ENCODE data around the gene CTDP1.

Gene CTDP1, protein sequence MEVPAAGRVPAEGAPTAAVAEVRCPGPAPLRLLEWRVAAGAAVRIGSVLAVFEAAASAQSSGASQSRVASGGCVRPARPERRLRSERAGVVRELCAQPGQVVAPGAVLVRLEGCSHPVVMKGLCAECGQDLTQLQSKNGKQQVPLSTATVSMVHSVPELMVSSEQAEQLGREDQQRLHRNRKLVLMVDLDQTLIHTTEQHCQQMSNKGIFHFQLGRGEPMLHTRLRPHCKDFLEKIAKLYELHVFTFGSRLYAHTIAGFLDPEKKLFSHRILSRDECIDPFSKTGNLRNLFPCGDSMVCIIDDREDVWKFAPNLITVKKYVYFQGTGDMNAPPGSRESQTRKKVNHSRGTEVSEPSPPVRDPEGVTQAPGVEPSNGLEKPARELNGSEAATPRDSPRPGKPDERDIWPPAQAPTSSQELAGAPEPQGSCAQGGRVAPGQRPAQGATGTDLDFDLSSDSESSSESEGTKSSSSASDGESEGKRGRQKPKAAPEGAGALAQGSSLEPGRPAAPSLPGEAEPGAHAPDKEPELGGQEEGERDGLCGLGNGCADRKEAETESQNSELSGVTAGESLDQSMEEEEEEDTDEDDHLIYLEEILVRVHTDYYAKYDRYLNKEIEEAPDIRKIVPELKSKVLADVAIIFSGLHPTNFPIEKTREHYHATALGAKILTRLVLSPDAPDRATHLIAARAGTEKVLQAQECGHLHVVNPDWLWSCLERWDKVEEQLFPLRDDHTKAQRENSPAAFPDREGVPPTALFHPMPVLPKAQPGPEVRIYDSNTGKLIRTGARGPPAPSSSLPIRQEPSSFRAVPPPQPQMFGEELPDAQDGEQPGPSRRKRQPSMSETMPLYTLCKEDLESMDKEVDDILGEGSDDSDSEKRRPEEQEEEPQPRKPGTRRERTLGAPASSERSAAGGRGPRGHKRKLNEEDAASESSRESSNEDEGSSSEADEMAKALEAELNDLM

DNA sequence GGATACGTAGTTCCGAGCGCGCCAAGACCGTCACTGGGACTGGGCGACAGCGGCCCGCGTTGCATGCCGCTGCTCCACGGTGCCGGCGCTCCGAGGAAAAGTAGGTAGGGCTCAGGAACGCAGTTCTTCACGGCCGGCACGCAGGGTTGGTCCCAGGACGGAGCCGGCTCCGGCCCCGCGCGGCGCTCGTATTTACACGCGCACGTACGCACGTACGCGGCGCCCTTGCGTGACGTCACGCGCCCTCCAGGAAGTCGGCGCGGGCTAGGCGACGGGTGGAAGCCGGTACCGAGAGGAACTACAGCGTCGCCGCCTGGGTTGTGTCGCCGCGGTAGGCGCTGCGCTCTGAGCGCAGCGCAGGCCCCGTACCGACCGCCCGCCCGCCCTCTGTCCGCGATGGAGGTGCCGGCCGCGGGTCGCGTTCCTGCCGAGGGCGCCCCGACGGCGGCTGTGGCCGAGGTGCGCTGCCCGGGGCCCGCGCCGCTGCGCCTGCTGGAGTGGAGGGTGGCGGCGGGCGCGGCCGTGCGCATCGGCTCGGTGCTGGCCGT is at the start of gene CTDP1:
CTDP1 (plus strand) TSS at position 252 of the 548 bp plus-strand sequence; CDS start at position 397, 145 bp downstream.
- DNase-seq = peak; percentile 86 to 90

DNA sequence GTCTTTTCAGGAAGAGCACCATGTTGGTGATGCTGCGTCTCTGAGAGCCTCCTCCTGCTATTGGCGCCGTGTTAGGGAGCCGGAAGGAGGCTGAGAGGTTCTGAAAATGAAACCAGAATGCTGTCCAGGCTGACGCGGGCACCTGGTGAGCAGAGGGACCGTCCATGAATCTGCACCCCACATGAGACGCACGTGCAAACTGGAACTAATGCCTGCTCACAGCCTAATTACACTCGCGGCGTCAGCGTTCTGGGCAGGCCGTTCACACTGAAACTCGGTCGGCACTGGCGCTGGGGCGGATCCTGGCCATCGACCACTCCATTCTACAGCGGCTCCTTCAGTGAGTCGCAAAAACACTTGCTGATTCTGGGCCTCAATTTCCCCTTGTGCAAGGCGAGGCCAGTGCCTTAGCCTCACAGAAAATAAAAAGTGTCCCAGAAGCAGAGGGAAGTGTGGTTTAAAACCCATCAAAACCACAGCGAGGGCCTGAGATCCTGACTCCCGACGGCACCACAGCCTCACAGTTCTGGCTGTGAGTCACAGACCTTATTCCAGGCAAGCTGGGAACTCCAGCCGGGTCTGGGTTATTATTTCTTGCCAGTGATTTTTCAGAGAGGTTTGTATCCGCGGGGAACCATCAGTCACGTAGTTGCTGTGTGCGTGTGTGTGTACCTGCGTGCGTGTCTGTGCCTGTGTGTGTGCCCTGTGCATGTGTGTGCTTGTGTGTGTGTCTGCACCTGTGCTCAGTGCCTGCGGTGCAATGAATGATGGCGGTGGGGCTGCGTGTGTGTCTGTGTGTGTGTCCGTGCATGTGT is 49.1 kb upstream of the CTDP1 start:
- no peak for DNase-seq

DNA sequence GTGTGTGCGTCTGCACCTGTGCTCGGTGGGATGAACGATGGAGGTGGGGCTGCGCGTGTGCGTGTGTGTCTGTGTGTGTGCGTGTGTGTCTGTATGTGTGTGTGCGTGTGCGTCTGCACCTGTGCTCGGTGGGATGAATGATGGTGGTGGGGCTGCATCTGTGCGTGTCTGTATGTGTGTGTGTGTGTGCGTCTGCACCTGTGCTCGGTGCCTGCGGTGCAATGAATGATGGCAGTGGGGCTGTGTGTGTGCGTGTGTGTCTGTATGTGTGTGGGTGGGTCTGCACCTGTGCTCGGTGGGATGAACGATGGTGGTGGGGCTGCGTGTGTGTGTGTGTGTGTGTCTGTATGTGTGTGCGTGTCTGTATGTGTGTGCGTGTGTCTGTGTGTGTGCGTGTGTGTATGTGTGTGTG is 48.5 kb upstream of the CTDP1 start:
- DNase-seq = no peak

DNA sequence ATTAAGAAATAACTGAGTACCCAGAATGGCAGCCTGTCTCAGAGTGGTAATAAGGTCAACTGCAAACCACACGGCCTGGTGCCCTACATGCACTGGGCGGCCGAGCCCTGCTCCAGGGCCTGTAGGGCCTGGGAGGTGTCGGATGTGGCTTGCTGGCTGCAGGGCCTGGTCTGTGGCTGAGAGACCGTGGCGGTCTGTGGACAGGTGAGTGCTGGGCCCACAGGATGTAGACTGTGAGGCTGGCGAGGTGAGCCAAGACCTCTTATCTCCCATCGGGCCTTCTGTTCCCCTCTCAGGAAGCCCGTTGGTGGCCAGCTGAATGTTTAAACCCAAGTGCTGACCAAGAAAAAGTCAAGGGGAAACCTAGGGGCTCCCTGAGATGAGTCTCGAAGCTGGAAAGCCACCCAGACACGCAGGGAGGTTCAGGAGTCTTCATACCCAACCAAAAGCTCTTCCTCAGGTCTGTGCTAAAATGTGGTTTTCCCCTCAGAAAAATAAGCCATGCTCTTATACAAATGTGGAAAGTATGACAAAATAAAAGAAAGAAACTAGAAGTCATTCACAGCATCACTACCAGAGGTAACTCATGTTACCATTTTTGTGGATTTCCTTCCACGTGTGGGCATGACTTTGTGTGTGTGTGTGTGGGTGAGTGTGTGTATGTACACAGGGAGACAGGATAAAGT is 47.7 kb upstream of the CTDP1 start:
- DNase-seq = no peak

DNA sequence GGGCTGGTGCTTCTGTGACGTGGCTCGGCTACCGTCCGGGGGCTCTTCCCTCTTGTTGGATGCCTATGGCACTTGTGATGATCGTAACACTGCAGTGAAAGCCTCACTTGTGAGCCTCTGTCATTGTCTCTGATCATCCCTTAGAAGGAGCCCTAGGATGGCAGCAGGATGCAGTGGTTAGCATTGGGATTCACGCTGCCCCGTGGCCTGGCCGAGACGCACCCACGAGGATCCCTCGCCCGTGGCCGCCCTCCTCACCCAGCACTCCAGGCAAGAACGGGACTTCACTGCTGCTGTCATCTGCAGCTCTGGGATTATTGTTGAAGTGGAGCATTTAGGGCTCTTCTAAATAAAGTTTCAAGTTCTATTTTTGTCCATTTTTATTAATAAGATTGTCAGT is 46.8 kb upstream of the CTDP1 start:
- no peak for DNase-seq

DNA sequence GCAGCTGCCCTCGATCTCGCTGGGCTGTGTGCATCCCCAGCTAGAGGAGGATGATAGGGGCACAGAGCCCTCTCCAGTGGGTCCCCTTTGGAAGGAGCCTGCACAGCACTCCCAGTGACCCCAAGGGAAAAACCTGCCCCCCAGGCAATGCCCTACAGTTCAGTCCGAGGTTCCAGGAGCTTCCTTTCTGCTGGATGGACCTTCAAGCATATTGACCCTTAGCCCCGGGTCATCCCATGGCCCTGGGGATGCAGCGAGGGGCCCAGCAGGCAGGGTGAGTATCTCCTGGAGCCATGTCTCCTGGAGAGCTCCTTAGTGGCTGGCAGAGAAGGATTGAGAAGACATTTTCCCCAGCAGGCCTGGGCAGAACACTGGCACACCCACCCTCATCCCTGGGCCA is 45.4 kb upstream of the CTDP1 start:
- no peak for DNase-seq

DNA sequence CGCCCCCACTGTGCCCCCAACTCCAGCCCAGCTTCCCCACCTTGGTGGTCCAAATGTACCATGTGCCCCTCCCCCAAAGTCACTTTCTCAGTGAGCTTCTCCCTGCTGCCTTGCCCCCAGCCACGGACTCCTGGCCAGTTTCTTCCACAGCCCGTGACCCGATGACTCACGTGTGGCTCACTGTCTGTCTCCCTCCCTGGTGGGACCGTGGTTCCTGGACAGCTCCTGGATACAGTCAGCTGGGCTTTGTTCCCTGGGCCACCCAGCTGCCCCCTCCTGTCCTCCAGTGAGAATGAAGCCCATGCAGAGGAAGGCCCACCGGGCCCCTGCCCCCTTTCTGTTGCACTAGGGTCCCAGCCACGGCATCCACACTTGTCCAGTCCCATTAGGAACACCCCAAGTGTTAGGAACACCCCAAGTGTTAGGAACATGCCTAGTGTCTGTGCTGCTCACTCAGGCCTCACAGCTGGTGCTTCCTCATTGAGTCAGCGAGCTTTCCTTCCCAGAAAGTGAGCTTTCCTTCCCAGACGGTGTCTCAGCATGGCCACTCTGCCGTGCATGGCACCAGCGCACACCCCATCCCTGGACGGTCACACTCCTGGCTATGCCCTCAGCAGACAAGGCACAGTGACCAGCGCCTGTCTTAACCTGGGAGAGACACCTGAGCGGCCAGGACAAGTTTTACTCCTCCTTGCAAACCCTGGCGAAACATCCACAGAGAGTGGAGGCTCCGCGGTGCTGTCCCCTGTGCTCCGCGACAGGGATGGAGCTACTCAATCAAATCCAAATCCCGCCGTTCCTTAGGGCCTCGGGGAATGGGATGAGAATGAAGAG is 44.8 kb upstream of the CTDP1 start:
- DNase-seq = no peak

DNA sequence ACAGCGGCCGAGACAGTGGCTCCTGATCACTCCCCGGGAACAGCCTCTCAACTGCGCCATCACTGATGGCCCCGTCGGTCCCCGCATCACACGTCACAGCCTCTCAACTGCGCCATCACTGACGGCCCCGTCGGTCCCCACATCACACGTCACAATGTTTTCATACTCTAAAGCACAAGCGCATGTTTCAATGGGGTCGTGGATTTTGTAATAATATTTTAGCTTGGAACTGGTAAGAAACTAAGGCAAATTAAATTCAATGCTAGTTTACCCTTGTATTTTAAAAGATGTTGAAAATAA is 44.2 kb upstream of the CTDP1 start:
- DNase-seq = no peak

DNA sequence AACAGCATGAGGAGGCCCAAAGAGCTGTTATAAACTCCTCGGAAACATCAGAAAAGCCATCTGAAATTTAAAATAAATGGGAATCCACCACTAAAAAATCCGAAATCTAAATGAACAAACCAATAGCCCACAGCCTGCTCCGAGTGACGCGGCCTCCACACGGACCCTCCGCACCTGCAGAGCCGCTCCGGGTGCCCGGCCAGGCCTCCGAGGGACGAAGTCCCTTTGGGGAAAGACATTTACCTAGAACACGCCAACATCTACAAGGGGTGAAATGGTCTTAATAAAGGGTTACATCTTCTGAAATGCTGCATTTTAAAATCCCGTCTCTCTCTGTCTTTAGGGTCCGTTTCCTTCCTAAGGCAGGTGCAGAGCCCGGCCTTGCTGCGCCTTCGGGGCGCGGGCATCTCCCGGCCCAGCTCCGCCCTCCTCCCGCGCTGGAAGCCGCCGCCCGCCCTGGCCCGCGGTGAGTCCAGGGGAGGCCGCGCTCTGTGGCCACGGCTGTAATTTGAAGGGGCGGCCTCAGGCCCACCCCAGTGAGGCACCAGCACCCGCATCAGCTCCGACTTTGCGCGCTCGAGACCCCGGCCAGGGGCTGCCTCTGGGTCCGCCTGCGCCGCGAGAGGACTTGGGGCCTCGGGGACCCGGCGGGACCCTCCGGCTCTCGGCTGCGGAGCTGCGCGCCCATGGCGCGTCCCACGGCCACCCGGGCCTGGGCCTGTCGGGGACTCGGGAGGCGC is 42.3 kb upstream of the CTDP1 start:
- no peak for DNase-seq

DNA sequence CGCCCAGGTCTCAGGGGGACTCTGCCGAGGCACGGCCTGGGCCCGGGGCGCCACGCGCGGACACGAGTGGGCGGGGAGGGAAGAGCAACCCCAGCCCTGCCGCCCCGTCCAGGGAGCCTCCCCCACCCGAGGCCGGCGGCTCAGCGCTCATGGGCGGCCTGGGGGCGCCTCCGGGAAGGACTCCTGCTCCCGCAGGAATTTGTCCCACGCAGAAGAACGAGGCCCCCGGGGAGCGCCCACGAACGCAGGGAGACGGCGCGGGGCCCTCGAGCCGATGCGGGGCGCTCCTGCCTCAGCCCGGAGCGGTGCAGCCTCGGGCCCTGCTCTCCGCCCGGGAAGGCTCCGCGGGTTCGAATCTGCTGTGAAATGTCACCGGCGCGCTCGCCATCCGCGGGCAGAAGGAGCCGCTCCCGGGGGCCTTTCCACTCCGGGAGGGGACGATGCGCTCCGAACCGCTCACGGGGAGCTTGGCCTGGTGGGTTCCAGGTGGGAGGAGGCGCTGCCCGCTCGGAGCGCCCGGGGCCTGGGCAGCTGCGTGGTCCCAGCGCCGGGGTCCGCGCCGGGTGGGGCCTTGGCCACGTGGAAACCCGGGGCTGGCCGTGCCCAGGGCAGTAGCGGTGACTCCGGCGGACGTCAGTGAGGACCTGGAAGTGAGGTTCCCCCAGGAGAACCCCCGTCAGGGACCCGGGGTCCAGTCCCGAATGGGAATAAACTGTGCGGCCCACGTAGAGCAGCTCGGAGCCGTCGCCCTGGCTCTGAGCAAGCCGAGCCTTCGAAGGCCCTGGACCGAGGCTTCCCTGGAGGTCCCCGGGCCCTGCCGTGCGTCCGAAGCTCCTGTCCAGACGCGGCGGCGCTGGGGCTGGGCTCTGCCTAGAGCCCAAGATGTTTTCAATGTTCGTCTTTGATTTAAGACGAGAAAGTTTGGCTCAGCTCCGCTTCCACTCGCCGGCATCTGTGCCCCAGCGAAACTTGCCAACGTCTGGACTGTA is 41.4 kb upstream of the CTDP1 start:
- no peak for DNase-seq

DNA sequence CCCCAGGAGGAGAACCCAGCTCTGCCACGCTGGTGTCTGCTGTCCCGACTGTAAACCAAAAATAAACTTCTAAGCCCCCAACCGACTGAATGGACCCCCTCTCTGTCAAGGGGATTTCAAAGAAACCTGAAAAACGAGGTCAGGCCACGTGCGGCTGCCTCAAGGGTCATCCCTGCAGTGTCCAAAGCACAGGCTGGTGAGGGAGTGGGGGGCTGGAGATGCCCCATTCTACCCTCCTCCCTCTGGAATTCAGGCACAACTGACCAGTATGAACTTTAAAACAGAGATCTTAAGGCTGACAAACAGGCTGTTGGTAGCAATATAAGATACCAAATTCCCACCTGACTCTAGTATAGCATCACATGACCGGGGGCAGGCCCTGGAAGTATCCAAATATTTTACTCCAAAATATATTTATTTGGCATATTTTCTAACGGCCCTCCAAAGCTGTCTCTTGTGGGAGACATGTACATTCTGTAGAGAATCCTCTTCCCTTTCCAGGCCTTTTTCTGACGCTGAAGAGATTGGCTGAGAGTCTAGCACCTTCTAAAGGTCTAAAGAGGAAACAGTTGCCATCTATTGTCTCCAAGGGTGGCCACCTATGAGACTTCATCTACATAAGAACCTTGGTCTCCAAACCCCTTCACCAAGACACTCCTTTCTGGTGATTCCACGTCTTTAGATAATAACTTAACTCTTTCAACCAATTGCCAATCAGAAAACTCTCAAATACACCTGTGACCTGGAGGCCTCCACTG is 40.4 kb upstream of the CTDP1 start:
- no peak for DNase-seq

DNA sequence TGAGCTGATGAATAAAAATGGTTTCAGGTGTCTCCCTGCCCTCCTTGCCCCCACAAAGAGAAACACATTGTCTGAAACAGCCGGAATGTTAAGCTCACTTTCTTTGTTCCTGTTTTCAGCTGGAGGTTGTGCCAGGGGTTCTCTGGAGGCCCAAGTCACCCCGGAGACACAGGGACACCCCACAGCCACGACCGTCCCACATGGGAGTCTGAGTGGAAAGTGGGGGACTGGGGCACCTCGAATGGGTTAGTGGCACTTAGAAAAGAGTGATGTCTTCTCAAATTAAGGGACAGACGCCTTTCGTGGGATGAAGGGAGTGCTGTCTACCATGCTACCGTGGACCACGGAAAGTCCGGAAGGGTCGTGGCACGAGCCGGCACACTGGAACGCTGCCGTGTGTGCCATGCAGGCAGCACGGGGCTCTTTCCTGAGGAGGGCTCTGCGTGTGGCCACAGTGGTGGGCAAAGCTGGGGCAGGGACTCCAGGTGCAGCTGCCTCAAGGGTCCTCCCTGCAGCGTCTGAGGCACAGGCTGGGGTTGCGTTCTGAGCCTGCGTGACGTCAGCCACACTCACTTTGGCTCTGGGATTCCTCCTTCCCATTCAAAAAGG is 39.4 kb upstream of the CTDP1 start:
- no peak for DNase-seq

DNA sequence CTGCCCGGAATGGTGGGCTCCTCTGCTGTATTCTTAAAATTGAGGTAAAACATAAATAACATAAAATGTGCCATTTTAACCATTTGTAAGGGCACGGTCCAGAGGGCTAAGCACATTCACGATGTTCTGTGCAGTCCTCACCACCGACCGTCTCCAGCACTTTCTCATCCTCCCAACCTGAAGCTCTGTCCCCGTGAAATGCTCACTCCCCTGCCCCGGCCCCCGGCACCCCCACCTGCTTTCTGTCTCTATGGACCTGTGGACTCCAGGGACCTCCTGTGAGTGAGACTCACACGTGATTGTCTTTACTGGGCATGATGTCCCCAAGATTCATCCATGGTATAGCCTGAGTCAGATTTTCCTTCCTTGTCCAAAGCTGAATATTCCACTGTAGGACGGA is 38.7 kb upstream of the CTDP1 start:
- no peak for DNase-seq

DNA sequence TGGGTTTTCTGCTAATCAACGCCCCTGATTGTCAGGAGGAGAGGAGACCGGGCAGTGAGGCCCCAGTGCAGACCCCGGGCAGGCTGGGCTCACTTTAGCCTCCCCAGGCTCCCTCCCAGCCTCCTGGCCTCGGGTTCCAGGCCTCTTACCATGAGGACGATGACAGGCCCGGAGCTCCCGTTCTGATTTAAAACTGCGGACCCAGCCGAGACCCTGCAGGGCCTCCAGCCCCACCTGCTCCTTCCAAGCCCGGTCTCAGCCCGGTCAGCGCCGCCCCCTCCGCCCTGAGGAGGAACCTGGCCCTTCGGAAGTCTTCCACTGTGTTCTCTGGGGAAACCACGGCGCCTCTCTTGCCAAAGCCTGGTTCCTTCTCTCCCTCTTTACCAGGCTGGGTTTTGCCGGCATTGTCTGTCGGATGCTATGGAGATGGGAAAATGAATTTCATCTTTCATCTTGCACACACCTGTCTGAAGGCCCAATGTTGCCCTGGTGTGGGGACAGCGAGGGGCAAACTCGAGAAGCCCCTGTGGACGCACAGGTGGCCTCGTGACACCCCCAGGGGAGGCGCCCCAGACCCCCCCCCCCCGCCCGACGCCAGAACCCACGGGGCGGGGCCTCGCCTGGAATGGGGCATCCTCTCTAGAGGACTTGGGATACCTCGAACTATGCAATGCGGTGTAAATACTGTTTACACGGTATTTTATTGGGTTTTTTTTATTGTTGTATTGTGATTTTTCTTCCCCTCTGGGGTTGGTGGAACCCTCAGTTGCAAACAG is 37.7 kb upstream of the CTDP1 start:
- no peak for DNase-seq

DNA sequence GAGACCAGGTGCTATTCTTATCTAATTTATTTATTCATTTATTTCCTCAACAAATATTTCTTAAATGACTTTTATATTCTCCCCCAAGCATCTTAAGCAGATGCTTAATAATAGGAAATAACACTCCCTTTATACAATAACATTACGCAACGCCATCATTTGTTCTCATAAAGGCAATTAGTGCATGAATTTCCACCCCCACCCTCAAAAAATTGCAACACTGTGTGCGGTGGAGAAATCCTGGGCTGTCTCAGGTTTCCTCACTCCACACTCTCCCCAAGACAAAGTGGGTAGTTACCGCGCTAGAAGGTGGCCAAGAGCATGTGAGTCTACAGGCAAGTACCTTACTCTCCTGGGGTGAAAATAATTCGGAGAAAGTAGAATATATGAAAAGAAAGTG is 37.0 kb upstream of the CTDP1 start:
- no peak for DNase-seq

DNA sequence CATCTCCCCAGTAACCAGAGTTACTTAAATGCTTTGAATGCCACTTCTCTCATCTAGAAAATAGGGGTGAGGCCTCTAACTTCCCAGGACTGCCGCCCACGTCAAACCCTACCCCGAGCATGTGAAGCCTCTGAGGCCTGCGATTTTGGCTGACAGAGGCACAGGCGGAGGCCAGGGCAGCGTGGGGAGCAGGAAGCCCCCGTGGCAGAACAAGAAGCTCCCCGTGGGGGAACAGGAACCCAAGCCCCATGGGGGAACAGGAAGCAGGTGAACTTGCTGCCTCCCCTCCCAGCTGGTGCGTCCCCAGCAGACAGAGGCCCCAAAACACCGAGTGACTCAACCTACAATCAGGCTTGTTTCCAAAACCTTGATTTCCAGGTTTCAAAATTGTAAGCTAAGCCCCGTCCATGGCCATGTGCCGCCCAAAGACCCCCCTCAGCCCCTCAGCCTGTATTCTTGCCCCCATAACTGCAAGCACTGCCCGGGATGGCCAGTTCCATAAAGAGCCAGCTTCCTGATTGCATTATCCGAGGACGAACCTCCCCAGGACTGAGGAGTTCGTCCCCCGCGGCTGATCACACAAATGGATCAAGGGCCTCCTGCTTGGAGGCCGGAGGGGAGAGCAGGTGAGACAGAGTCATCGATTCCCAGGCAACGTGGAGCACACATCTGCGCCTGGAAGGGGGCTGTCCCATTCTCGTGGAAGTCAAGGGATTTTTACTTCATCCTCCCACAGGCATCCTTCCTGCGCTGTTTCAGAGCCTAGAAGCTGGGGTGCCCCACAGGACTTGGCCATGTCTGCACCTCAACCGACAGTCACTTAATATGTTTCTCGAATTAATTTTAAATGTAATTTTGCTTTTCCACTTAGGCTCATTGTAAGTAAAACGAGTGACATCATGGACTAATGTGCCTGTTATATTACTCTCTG is 36.3 kb upstream of the CTDP1 start:
- DNase-seq = no peak
